Measurements from ENCODE around the gene CDC20.

The CDC20 gene

GRCh38 chr1:43363283-43363934 is 4.6 kb downstream of the CDC20 start:
- peaks cover 9% of the 10 kb centered on the region for H3K79me2 ChIP-seq (ENCODE audit: insufficient read depth, low read length)
- no peaks in the 10 kb centered on the region for H3K9me3 ChIP-seq (ENCODE audit: low read length)
- H3K27me3 ChIP-seq (ENCODE audit: insufficient read depth, low read length): no peaks in the 10 kb centered on the region
- H2AFZ ChIP-seq (ENCODE audit: low read length): no peak overlapping the region
- peaks cover 40% of the 10 kb centered on the region for H3K4me1 ChIP-seq (ENCODE audit: insufficient read depth, low read length, severe bottlenecking)
- peak overlapping the region; percentile 15 for H3K27ac ChIP-seq (ENCODE audit: low read depth, low read length, poor library complexity, severe bottlenecking)
- no peak overlapping the region for H3K9ac ChIP-seq (ENCODE audit: low read length)
- no peak overlapping the region for H3K4me3 ChIP-seq (ENCODE audit: low read depth, low read length, poor library complexity, severe bottlenecking)
- no peak for TF ChIP-seq CTCF (IDR thresholded peaks at IDR 0.05; ENCODE audit: low read length)
- TF ChIP-seq EZH2 (IDR thresholded peaks at IDR 0.05; ENCODE audit: borderline replicate concordance, low read length): no peak
- H3K36me3 ChIP-seq (ENCODE audit: insufficient read depth, low read length): peaks cover 66% of the 10 kb centered on the region
- H3K4me2 ChIP-seq (ENCODE audit: low read length): no peak overlapping the region
- peaks cover 4% of the 10 kb centered on the region; the same call in 1 of the 2 replicates for H3F3A ChIP-seq (ENCODE audit: insufficient read depth, low read length)
- no peaks in the 10 kb centered on the region for H4K20me1 ChIP-seq (ENCODE audit: insufficient read depth, low read length)
- no peaks in the 10 kb centered on the region for H3K9me2 ChIP-seq (ENCODE audit: low read depth, low read length)

- peaks cover 65% of the 10 kb centered on the region for H3K36me3 ChIP-seq (ENCODE audit: insufficient read depth, low read length)
- no peak overlapping the region for H3K4me3 ChIP-seq (ENCODE audit: low read depth, low read length, poor library complexity, severe bottlenecking)
- peaks cover 9% of the 10 kb centered on the region for H3K79me2 ChIP-seq (ENCODE audit: insufficient read depth, low read length)
- H3K9me2 ChIP-seq (ENCODE audit: low read depth, low read length): no peaks in the 10 kb centered on the region
- peaks cover 4% of the 10 kb centered on the region; the same call in 1 of the 2 replicates for H3F3A ChIP-seq (ENCODE audit: insufficient read depth, low read length)
- no peak overlapping the region for H3K9ac ChIP-seq (ENCODE audit: low read length)
- no peak overlapping the region for H3K4me2 ChIP-seq (ENCODE audit: low read length)
- H3K4me1 ChIP-seq (ENCODE audit: insufficient read depth, low read length, severe bottlenecking): peaks cover 46% of the 10 kb centered on the region
- H3K27me3 ChIP-seq (ENCODE audit: insufficient read depth, low read length): no peaks in the 10 kb centered on the region
- peak overlapping the region; percentile 15 for H3K27ac ChIP-seq (ENCODE audit: low read depth, low read length, poor library complexity, severe bottlenecking)
- no peaks in the 10 kb centered on the region for H3K9me3 ChIP-seq (ENCODE audit: low read length)
- no peaks in the 10 kb centered on the region for H4K20me1 ChIP-seq (ENCODE audit: insufficient read depth, low read length)
- no peak overlapping the region for H2AFZ ChIP-seq (ENCODE audit: low read length)
- TF ChIP-seq CTCF (IDR thresholded peaks at IDR 0.05; ENCODE audit: low read length): no peak
- TF ChIP-seq EZH2 (IDR thresholded peaks at IDR 0.05; ENCODE audit: borderline replicate concordance, low read length): no peak
These were observed 5.2 kb downstream of the CDC20 start for GRCh38 chr1:43363935-43364525.

- Histone ChIP-seq H3K9ac (ENCODE audit: low read length) (peak overlapping the region; percentile 88; the same call in 1 of the 2 replicates), H3K4me2 (ENCODE audit: low read length) (peak overlapping the region; percentile 81), H3K4me1 (ENCODE audit: insufficient read depth, low read length, severe bottlenecking) (peaks cover 34% of the 10 kb centered on the region), H4K20me1 (ENCODE audit: insufficient read depth, low read length) (no peaks in the 10 kb centered on the region), H3K27me3 (ENCODE audit: insufficient read depth, low read length) (no peaks in the 10 kb centered on the region), H2AFZ (ENCODE audit: low read length) (no peak overlapping the region), H3K27ac (ENCODE audit: low read depth, low read length, poor library complexity, severe bottlenecking) (no peak overlapping the region), H3K36me3 (ENCODE audit: insufficient read depth, low read length) (peaks cover 49% of the 10 kb centered on the region), H3K9me2 (ENCODE audit: low read depth, low read length) (no peaks in the 10 kb centered on the region), H3K4me3 (ENCODE audit: low read depth, low read length, poor library complexity, severe bottlenecking) (peak overlapping the region; percentile 85), H3K9me3 (ENCODE audit: low read length) (no peaks in the 10 kb centered on the region), H3F3A (ENCODE audit: insufficient read depth, low read length) (peaks cover 4% of the 10 kb centered on the region; the same call in 1 of the 2 replicates), H3K79me2 (ENCODE audit: insufficient read depth, low read length) (no peaks in the 10 kb centered on the region)
- no peak for TF ChIP-seq EZH2 (IDR thresholded peaks at IDR 0.05; ENCODE audit: borderline replicate concordance, low read length)
These were observed 6.9 kb downstream of the CDC20 start for GRCh38 chr1:43365678-43366077.

Measured in OCI-LY1 (cell line).